HepG2 (cell line): ENCODE data around the gene CASKIN1.

Experiments
- FOXA1 ChIP-seq, 2 experiments: fragments of 450-650 bp in 1 of 2; sonication (generic) in 1 of 2; formaldehyde crosslinking in 1 of 2; IDR thresholded peaks; 2 replicates each; pipeline versions ENCODE4 v1.4.0 to v1.6.1; 2016 to 2020; ENCODE audit warnings: missing genetic modification reagents in 1 of 2
- RAD21 ChIP-seq: fragments of 450-650 bp; formaldehyde crosslinking; IDR thresholded peaks from 2 replicates; pipeline ENCODE4 v1.5.0; 2020; ENCODE audit warnings: mild to moderate bottlenecking
- REPIN1 ChIP-seq: sonication (generic); formaldehyde crosslinking; IDR thresholded peaks from 2 replicates; pipeline ENCODE4 v1.8.0; 2022; ENCODE audit warnings: missing genetic modification reagents, low read depth, mild to moderate bottlenecking, borderline replicate concordance
- RNF2 ChIP-seq: fragments of 450-650 bp; conservative IDR thresholded peaks from 2 replicates; pipeline ENCODE4 v1.6.1; 2016; ENCODE audit warnings: low read depth
- TEAD3 ChIP-seq: optimal IDR thresholded peaks from 2 replicates; pipeline ENCODE3; 2016; ENCODE audit warnings: borderline replicate concordance
- ZNF263 ChIP-seq: sonication (generic); formaldehyde crosslinking; IDR thresholded peaks from 2 replicates; pipeline ENCODE4 v1.4.0; 2020; ENCODE audit warnings: missing genetic modification reagents
- ZNF670 ChIP-seq: sonication (generic); formaldehyde crosslinking; IDR thresholded peaks from 2 replicates; pipeline ENCODE4 v1.8.0; 2022; ENCODE audit warnings: mild to moderate bottlenecking, missing genetic modification reagents, borderline replicate concordance
- ZNF879 ChIP-seq: sonication (generic); formaldehyde crosslinking; IDR thresholded peaks from 2 replicates; pipeline ENCODE4 v1.8.1; 2023; ENCODE audit warnings: missing genetic modification reagents
- TF ChIP-seq, protein P1 (sequence below): sonication (generic); formaldehyde crosslinking; conservative IDR thresholded peaks from 2 replicates; pipeline ENCODE4 v1.8.1; 2023; ENCODE audit warnings: missing genetic modification reagents
- TF ChIP-seq, protein P2 (sequence below): sonication (generic); formaldehyde crosslinking; IDR thresholded peaks from 2 replicates; pipeline ENCODE4 v1.5.0; 2020; ENCODE audit warnings: mild to moderate bottlenecking, missing genetic modification reagents, moderate library complexity

DNA sequence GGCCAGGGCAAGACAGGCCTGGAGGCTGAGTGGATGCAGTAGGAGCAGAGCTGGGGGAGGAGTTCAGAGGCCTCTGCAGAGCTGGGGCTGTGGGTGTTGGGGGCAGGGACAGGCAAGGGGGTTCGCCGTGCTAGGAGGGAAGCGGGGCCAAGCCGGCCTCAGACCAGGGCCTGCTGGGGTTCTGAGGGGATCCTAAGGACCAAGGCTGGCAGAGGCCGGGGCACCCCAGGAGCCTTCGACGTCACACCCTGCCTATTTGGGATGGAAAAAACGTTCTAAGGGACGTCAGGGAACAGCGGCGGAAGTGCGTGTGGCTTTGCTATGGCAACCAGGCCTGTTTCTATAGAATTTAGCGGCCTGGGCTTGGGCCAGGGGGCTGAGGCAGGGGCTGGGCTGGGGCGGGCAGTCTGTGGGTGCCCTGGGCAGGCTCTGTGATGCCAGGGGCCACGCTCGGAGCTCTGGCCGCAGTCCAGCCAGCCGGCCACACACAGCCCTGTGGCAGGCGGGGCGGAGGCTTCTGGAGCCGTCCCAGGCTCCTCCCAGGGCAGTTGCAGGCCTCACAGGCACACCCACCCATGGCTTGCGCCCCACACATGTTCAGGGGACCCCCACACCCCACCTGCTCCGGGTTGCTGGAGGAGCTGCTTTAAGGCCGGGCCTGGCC is 37.1 kb downstream of the CASKIN1 start:
- TF ChIP-seq ZNF670 (CRISPR knock-in tag) (no peak), RNF2 (no peak), REPIN1 (CRISPR knock-in tag) (no peak), FOXA1 (IDR thresholded peaks at IDR 0.05) (no peak), FOXA1 (CRISPR knock-in tag; IDR thresholded peaks at IDR 0.05) (no peak), TEAD3 (CRISPR knock-in tag) (no peak), ZNF879 (CRISPR knock-in tag) (no peak), RAD21 (CRISPR knock-in tag) (no peak), ZNF263 (no peak)
- TF ChIP-seq, protein P1, sequence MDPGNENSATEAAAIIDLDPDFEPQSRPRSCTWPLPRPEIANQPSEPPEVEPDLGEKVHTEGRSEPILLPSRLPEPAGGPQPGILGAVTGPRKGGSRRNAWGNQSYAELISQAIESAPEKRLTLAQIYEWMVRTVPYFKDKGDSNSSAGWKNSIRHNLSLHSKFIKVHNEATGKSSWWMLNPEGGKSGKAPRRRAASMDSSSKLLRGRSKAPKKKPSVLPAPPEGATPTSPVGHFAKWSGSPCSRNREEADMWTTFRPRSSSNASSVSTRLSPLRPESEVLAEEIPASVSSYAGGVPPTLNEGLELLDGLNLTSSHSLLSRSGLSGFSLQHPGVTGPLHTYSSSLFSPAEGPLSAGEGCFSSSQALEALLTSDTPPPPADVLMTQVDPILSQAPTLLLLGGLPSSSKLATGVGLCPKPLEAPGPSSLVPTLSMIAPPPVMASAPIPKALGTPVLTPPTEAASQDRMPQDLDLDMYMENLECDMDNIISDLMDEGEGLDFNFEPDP (CRISPR knock-in tag) = no peak
- TF ChIP-seq, protein P2, sequence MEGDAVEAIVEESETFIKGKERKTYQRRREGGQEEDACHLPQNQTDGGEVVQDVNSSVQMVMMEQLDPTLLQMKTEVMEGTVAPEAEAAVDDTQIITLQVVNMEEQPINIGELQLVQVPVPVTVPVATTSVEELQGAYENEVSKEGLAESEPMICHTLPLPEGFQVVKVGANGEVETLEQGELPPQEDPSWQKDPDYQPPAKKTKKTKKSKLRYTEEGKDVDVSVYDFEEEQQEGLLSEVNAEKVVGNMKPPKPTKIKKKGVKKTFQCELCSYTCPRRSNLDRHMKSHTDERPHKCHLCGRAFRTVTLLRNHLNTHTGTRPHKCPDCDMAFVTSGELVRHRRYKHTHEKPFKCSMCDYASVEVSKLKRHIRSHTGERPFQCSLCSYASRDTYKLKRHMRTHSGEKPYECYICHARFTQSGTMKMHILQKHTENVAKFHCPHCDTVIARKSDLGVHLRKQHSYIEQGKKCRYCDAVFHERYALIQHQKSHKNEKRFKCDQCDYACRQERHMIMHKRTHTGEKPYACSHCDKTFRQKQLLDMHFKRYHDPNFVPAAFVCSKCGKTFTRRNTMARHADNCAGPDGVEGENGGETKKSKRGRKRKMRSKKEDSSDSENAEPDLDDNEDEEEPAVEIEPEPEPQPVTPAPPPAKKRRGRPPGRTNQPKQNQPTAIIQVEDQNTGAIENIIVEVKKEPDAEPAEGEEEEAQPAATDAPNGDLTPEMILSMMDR (CRISPR knock-in tag) = no peak
